ENCODE data around the gene RCVRN.
"Not testable (repeated sequence)": the region's sequence is repeated elsewhere in the genome, so short reads cannot be mapped to it uniquely, and the experiment has no call there.

RCVRN gene

GRCh38 chr17:9922012-9922848 lies 17.2 kb upstream of the RCVRN start:
- DNase-seq (ENCODE audit: low read depth): no peak

DNA sequence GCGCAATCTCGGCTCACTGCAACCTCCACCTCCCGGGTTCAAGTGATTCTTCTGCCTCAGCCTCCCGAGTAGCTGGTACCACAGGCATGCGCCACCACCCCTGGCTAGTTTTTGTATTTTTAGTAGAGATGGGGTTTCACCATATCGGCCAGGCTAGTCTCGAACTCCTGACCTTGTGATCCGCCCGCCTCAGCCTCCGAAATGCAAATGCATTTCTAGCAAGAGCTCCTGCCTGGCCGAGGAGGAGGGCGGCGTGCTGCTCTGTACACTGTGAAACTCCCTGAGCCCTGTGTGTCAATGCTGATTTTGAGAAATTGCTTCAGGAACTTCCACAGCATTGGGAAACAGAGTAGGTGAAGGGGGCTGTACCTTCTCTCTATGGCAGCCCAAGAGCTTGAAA lies 16.1 kb upstream of the RCVRN start:
- not testable (repeated sequence) for DNase-seq (ENCODE audit: low read depth)

DNA sequence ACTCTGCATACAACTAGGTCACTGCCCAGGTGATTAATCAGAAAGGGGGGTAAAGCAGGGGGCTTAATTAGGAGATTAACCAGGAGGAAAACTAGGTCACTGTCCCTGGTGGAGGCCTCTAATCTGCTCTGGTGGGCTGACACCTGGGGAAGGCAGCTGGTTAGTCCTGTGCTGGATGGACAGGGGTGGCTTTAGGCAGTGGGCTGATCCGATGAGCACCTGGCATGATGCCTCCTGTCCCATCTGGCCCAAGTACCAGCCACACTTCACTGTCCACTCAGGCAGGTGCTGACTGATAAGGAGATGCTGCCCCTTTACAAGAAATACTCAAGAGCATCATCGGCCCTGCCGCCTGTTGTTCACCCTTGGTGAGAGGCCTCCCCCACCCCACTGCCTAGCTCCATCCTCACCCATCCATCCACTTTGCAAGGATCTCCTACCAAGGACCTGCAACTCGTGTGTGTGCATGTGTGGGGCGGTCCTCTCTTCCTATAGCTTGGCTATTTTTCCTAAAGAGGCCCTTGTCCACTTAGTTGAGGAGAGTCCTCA lies 13.8 kb upstream of the RCVRN start:
- DNase-seq (ENCODE audit: low read depth): no peak

GRCh38 chr17:9918352-9918751 lies 13.3 kb upstream of the RCVRN start:
- DNase-seq (ENCODE audit: low read depth): no peak

DNA sequence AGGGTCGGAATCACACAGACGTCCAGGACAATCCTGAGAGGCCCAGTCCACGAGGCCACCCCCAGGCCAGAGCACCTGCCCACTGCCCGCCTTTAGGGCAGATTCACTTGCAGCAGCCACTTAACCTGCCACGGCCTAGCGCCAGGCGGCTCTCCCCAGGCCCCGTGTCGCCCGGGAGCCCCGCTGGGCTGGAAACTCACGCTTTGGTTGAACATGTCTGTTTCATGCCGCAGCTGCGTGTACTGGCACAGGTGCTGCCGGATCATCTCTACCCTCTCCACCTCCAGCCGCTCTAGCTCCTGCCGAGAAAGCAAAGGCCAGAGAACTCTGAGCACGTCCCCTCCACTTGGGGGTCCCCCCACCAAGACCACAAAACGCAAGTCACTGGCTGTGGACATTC lies 12.7 kb upstream of the RCVRN start:
- no peak for DNase-seq (ENCODE audit: low read depth)

DNA sequence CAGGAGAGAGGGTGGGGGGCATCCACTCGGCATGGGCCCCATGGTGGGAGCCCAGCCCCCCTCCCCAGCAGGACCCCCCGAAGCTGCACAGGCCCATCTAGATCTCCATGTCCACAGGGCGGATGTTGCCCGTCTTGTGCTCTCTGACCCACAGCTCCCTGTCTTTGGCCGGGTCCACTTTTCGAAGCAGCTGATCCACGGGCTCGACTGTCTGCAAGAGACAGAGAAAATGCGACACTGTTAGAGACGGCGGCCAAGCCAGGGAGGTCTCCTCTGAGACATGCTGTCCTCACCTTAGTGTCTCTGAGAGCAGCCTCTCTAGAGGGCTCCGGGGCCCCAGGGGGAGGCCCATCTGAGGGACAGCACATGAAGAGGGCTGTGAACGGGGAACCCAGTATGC lies 12.1 kb upstream of the RCVRN start:
- DNase-seq (ENCODE audit: low read depth): no peak

GRCh38 chr17:9916108-9916507 lies 11.0 kb upstream of the RCVRN start:
- DNase-seq (ENCODE audit: low read depth): no peak

- DNase-seq (ENCODE audit: low read depth): no peak
Observed at GRCh38 chr17:9913476-9913875, 8.4 kb upstream of the RCVRN start.

- DNase-seq (ENCODE audit: low read depth): no peak
Observed at GRCh38 chr17:9912121-9913099, 7.3 kb upstream of the RCVRN start.

GRCh38 chr17:9911089-9911488 lies 6.0 kb upstream of the RCVRN start:
- no peak for DNase-seq (ENCODE audit: low read depth)

GRCh38 chr17:9908649-9909042 lies 3.6 kb upstream of the RCVRN start:
- no peak for DNase-seq (ENCODE audit: low read depth)

DNA sequence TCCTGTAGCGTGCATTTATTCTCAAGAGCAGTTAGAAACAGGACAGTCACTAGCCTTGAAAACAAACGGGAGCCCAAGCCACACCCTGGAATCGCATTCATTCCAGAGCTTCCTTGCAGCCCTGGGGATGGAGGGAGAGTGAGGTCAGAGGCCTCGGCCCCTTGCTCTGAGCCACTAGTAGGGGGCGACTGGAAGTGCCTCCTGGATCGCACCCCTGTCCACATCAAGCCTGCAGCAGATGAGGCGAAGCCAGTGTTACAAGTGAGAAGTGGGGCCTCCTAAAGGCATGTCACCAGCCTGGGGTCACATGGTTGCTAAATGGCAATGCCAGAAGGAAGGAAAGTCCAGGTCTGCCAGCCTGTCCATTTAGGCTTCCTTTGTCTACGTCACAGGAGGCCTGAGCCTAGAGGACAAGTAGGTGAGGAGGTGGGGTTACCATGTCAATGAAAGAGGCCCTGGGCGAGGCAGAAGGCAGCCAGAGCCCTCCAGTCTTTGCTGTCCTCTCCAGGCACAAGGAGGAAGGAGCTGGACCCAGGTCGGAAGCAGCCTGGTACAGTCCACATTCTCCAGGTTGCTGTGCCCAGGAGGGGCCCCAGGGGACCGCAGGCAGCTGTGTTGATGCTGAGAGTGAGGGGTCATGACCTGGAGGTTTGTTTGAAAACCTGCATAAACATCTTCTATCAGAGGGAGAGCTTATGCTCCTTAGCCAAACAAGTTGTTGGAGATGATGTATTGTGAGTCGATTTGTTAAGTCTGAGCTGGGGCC lies 3.0 kb upstream of the RCVRN start:
- DNase-seq (ENCODE audit: low read depth): no peak

- DNase-seq (ENCODE audit: low read depth): no peak
Observed at GRCh38 chr17:9907131-9907530, 2.1 kb upstream of the RCVRN start.

- DNase-seq (ENCODE audit: low read depth): no peak
Observed at GRCh38 chr17:9906616-9907015, 1.5 kb upstream of the RCVRN start.

DNA sequence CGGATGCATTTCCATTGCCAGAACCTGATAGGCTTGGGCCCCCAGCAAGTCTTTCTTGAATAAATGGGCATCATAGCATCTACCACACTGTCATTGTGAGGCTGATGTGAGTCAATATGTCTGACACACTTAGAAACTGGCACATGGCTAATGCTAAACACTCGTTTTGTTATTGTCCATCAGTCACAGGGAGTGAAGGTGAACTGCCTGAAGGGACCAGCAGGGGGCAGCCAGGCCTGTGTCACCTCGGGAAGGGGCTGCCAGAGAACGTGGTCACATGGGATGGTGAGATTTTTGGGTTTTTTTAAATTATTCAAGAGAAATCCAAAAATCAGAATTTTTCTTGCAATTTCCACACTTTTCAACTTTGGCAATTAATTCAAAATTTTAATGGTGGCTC lies 831 bp upstream of the RCVRN start:
- DNase-seq (ENCODE audit: low read depth): no peak

DNA sequence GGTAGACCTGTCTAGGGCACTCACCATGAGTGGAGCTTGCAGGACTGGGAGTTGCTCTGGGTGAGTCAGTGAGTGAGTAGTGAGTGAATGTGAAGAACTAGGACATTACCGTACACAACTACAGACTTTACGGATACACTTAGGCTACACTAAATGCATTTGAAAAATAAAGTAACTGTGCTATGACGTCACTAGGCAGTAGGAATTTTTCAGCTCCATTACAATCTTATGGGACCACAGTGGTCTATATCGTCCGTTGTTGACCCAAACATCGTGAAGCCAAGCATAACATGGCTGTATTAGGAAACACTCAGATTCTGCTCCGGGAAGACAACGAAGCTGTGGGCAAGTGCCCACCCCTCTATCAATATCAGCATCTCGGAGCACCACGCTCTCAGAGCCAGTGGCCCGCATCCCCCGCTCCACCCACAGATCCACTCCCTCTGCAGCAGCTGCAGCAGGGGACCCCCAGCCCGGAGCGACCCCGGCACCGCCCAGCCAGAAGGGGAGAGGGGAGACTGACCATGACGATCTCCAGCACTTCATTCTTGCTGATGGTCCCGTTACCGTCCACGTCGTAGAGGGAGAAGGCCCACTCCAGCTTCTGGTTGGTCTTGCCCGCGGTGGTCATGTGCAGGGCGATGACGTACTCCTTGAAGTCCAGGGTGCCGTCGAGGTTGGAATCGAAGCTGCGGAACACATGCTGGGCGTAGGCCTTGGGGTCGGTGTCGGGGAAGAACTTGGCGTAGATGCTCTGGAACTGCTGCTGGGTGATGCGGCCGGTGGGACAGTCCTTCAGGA lies 594 bp downstream of the RCVRN start:
- no peak for DNase-seq (ENCODE audit: low read depth)

- DNase-seq (ENCODE audit: low read depth): no peak
Observed at GRCh38 chr17:9902120-9902519, 3.0 kb downstream of the RCVRN start.

DNA sequence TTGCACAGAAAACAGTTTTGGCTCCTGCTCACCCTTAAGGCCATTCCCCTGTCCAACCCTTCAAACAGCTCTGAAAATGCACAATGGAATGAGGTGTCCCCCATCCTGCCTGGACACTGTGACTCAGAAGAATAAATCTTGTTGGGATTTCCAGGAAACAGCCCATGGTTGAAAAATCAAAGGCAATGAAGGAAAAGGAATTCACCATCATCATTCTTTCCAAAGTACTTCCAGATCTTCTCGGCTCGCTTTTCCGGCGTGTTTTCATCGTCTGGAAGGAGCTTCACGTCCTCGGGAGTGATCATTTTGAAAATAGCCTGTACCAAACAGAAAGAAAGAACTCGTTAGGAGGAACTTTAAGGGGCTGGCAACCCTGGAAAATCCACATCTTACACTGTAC lies 4.3 kb downstream of the RCVRN start:
- no peak for DNase-seq (ENCODE audit: low read depth)

DNA sequence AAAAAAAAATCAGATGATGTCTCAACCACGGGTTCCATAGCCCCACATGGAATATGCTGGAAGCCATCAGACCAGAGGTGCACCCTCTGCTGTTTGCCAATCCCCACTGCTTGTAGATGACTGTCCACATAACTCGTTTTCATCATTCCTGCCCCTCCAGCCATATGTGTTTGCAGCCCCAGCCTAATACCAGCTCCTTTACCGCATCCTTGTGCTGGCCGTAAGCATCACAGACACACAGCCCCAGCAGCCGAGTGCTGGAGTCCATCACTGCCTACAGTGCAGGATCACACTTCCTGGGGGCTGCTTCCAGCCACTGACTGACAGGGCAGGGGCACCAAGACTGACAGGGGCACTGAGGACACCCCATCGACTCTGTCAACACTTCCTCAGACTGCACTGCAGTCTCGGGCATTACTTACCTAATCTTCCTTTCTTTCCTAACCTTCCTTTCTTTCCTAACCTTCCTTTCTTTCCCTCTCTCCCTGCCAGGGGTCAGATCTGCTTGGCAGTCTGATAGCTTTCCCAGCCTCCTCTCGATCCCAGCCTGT lies 5.0 kb downstream of the RCVRN start:
- no peak for DNase-seq (ENCODE audit: low read depth)

DNA sequence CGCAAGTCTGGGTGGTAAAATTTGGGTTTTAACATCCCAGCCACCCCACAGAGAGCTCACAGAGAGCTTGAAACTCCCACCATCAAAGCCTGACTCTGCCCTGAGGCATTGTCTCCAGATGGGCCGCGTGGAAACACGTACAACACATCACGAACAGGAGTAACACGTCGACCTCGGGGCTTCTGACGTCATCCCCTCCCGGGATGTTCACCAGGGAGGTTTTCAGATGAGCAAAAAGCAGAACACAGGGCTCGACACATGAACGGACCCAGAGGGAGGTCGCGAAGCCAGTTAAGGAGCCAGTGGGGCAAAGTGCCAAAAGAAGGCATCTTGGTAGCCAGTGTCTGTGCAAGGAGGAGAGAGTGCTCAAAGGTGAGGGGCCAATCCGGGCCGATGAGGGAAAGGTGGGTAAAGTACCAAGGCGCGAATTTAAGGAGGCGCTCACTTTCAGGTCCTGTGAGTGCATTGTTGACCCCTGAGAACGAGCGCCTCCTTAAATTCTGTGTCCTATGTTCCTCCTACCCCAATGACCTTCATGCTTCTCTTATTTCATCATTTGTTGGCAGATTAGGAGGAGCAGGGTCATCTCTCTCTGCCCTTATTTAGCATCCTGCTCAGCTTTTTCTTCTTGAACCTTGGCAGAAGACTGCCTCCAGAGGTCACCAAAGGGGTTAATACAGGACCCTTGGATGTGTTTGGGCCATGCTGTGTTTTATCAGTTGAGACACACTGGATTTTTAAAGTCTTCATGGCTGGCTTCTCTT lies 5.6 kb downstream of the RCVRN start:
- DNase-seq (ENCODE audit: low read depth): no peak
